Endothelial cell of umbilical vein (primary cell): ENCODE measurements around the gene OTUD7B.

Experiments used
- CTCF ChIP-seq, 2 donors: IDR thresholded peaks; 1 replicate in 1 of 2; 2 replicates in 1 of 2; pipeline ENCODE4 v1.5.1; 2011; ENCODE audit warnings: low read length in 2 of 2, mild to moderate bottlenecking in 2 of 2, moderate library complexity in 2 of 2, control low read depth in 1 of 2, inconsistent platforms in 1 of 2, low read depth in 1 of 2; ENCODE audit not compliant: insufficient read depth in 1 of 2; ENCODE audit errors: extremely low read depth in 1 of 2
- EZH2 ChIP-seq: IDR thresholded peaks from 2 replicates; pipeline ENCODE4 v1.6.1; 2012; ENCODE audit warnings: borderline replicate concordance, low read depth, mild to moderate bottlenecking, moderate library complexity, low read length, inconsistent platforms; ENCODE audit not compliant: severe bottlenecking
- JUN ChIP-seq: IDR thresholded peaks from 2 replicates; pipeline ENCODE4 v1.6.1; 2011; ENCODE audit warnings: borderline replicate concordance, low read depth; ENCODE audit not compliant: insufficient read length, insufficient read depth
- MAX ChIP-seq: IDR thresholded peaks from 2 replicates; pipeline ENCODE4 v1.6.1; 2011; ENCODE audit not compliant: insufficient read depth, insufficient read length
- MYC ChIP-seq: IDR thresholded peaks from one replicate; pipeline ENCODE4 v1.6.1; 2011; ENCODE audit warnings: mild to moderate bottlenecking, low read depth, low read length
- POLR2A ChIP-seq: IDR thresholded peaks from 2 replicates; pipeline ENCODE4 v1.6.1; 2012; ENCODE audit warnings: low read depth, mild to moderate bottlenecking, control low read depth, low read length
- POLR2AphosphoS5 ChIP-seq: IDR thresholded peaks from 2 replicates; pipeline ENCODE4 v1.6.1; 2012; ENCODE audit warnings: low read depth, mild to moderate bottlenecking, control low read depth, low read length, moderate library complexity; ENCODE audit not compliant: insufficient read depth

GRCh38 chr1:149942207-149942606, 68.3 kb downstream of the OTUD7B start:
- TF ChIP-seq POLR2AphosphoS5 (no peak), CTCF (IDR thresholded peaks at IDR 0.05; ENCODE audit: extremely low read depth in 1 of 2, insufficient read depth in 1 of 2, low read depth in 1 of 2, low read length in 2 of 2) (peak in 1 of 2 donors; percentile 39), MYC (no peak), MAX (no peak), POLR2A (no peak), JUN (no peak), EZH2 (no peak)
